ENCODE measurements around the gene RBM47. TPM values are rescaled to one million over a fixed set of nuclear protein-coding genes. Genes with fewer than 3 reads are reported as not detected.

RBM47 gene
- total RNA-seq, 1 experiment from 2014 or later: 78.0 TPM

GRCh38 chr4:40613456-40613855, 16.2 kb downstream of the RBM47 start:
- Histone ChIP-seq H3K4me1 (replicated peaks; ENCODE audit: insufficient read depth) (no peaks in the 10 kb centered on the region), H3K9me2 (ENCODE audit: insufficient read depth) (no peaks in the 10 kb centered on the region), H2AFZ (no peak overlapping the region), H3K27ac (peak overlapping the region; percentile 41), H3K4me3 (no peak overlapping the region), H3K9me3 (ENCODE audit: insufficient read depth, low read depth) (no peaks in the 10 kb centered on the region), H4K20me1 (ENCODE audit: insufficient read depth) (peaks cover 34% of the 10 kb centered on the region), H3K27me3 (ENCODE audit: insufficient read depth, low read depth) (no peaks in the 10 kb centered on the region), H3F3A (ENCODE audit: insufficient read depth, low read depth) (peaks cover 14% of the 10 kb centered on the region), H3K36me3 (ENCODE audit: low read depth) (peaks cover 18% of the 10 kb centered on the region; the same call in 1 of the 2 replicates), H3K4me2 (no peak overlapping the region), H3K79me2 (ENCODE audit: low read depth) (peaks cover 99% of the 10 kb centered on the region)
- BruUV-seq (replicated peaks): no TSS peak
- TF ChIP-seq CTCF (conservative IDR thresholded peaks at IDR 0.05) (no peak), EZH2 (IDR thresholded peaks at IDR 0.05; ENCODE audit: low read depth) (no peak)
- DNase-seq: peak in 1 of 2 experiments; percentile 57
- CTCF ChIA-PET: no interaction called here
- POLR2A ChIA-PET (ENCODE audit: unreplicated experiment): no interaction called here
- intact Hi-C loops (cut with micrococcal nuclease; ENCODE audit: unreplicated experiment): no loop called here

GRCh38 chr4:40612831-40613230, 16.8 kb downstream of the RBM47 start:
- peak overlapping the region; percentile 41 for H3K27ac ChIP-seq
- POLR2A ChIA-PET (ENCODE audit: unreplicated experiment): no interaction called here
- H3F3A ChIP-seq (ENCODE audit: insufficient read depth, low read depth): peaks cover 20% of the 10 kb centered on the region
- H2AFZ ChIP-seq: no peak overlapping the region
- H3K9me3 ChIP-seq (ENCODE audit: insufficient read depth, low read depth): no peaks in the 10 kb centered on the region
- TF ChIP-seq EZH2 (IDR thresholded peaks at IDR 0.05; ENCODE audit: low read depth): no peak
- TF ChIP-seq CTCF (conservative IDR thresholded peaks at IDR 0.05): no peak
- intact Hi-C loops (cut with micrococcal nuclease; ENCODE audit: unreplicated experiment): no loop called here
- CTCF ChIA-PET: no interaction called here
- DNase-seq: no peak
- H3K4me3 ChIP-seq: no peak overlapping the region
- H4K20me1 ChIP-seq (ENCODE audit: insufficient read depth): peaks cover 40% of the 10 kb centered on the region
- no TSS peak for BruUV-seq (replicated peaks)
- H3K79me2 ChIP-seq (ENCODE audit: low read depth): peaks cover 99% of the 10 kb centered on the region
- H3K4me2 ChIP-seq: no peak overlapping the region
- H3K36me3 ChIP-seq (ENCODE audit: low read depth): peaks cover 18% of the 10 kb centered on the region; the same call in 1 of the 2 replicates
- no peaks in the 10 kb centered on the region for H3K27me3 ChIP-seq (ENCODE audit: insufficient read depth, low read depth)
- H3K9me2 ChIP-seq (ENCODE audit: insufficient read depth): no peaks in the 10 kb centered on the region
- peaks cover 2% of the 10 kb centered on the region for H3K4me1 ChIP-seq (replicated peaks; ENCODE audit: insufficient read depth)

- peaks cover 46% of the 10 kb centered on the region for H4K20me1 ChIP-seq (ENCODE audit: insufficient read depth)
- DNase-seq: no peak
- H3K27me3 ChIP-seq (ENCODE audit: insufficient read depth, low read depth): no peaks in the 10 kb centered on the region
- no peaks in the 10 kb centered on the region for H3K9me3 ChIP-seq (ENCODE audit: insufficient read depth, low read depth)
- H3F3A ChIP-seq (ENCODE audit: insufficient read depth, low read depth): peaks cover 25% of the 10 kb centered on the region
- peaks cover 18% of the 10 kb centered on the region; the same call in 1 of the 2 replicates for H3K36me3 ChIP-seq (ENCODE audit: low read depth)
- no TSS peak for BruUV-seq (replicated peaks)
- H2AFZ ChIP-seq: no peak overlapping the region
- ChIA-PET POLR2A (ENCODE audit: unreplicated experiment) (no interaction called here), CTCF (no interaction called here)
- H3K4me1 ChIP-seq (replicated peaks; ENCODE audit: insufficient read depth): peaks cover 7% of the 10 kb centered on the region
- intact Hi-C loops (cut with micrococcal nuclease; ENCODE audit: unreplicated experiment): no loop called here
- H3K4me2 ChIP-seq: no peak overlapping the region
- H3K27ac ChIP-seq: peak overlapping the region; percentile 41; the same call in 1 of the 2 replicates
- peaks cover 100% of the 10 kb centered on the region for H3K79me2 ChIP-seq (ENCODE audit: low read depth)
- H3K4me3 ChIP-seq: no peak overlapping the region
- TF ChIP-seq CTCF (conservative IDR thresholded peaks at IDR 0.05) (no peak), EZH2 (IDR thresholded peaks at IDR 0.05; ENCODE audit: low read depth) (no peak)
- H3K9me2 ChIP-seq (ENCODE audit: insufficient read depth): no peaks in the 10 kb centered on the region
These were observed 17.4 kb downstream of the RBM47 start for GRCh38 chr4:40612283-40612682.
